H1 (cell line): Measurements from ENCODE around the gene WDR93. TPM values are rescaled to one million over a fixed set of nuclear protein-coding genes. Genes with fewer than 3 reads are reported as not detected.

Source experiments
- GABPA ChIP-seq: IDR thresholded peaks from 2 replicates; pipeline ENCODE4 v1.6.1; 2011; ENCODE audit warnings: mild to moderate bottlenecking, low read length, moderate library complexity, borderline replicate concordance; ENCODE audit not compliant: insufficient read depth
- RAD21 ChIP-seq, 2 experiments: IDR thresholded peaks in 1 of 2; conservative IDR thresholded peaks in 1 of 2; 2 replicates each; pipeline ENCODE4 v1.6.1; 2011; ENCODE audit warnings: low read depth in 2 of 2, low read length in 2 of 2, improper control_type of control experiment in 1 of 2, inconsistent platforms in 1 of 2, mild to moderate bottlenecking in 1 of 2, moderate library complexity in 1 of 2
- SIN3A ChIP-seq, 2 experiments: IDR thresholded peaks in 1 of 2; conservative IDR thresholded peaks in 1 of 2; 2 replicates each; pipeline ENCODE4 v1.6.1; 2011 to 2012; ENCODE audit warnings: low read length in 2 of 2, improper control_type of control experiment in 1 of 2, low read depth in 1 of 2, mild to moderate bottlenecking in 1 of 2
- TBP ChIP-seq: IDR thresholded peaks from 2 replicates; pipeline ENCODE4 v1.6.1; 2011; ENCODE audit warnings: low read depth, low read length, improper control_type of control experiment
- polyA plus RNA-seq, 7 experiments: library from polyadenylated mRNA; depleted of rRNA in 3 of 7; stranded (reverse) in 5 of 7; unstranded in 2 of 7; fragments of >200 nt in 5 of 7; fragments of 200-250 nt in 2 of 7; gene quantifications; 1 replicate in 5 of 7; 2 replicates in 1 of 7; 4 replicates in 1 of 7; pipeline versions ENCODE4 v1.2.1 to v1.2.3, GENCODE V29; 2011 to 2013; ENCODE audit warnings: missing spikeins in 2 of 7, mixed read lengths in 2 of 7
- total RNA-seq: library from RNA; stranded (reverse); fragmentation: NEBNext Ultra II Directional; extraction: Animal tissue kit (Norgen Biotek cat#: 25700); gene quantifications from 2 replicates; pipeline ENCODE4 v1.2.1, GENCODE V29; 2021
- TF ChIP-seq, protein P1 (sequence below): fragments of 300-600 bp; sonication (generic); IDR thresholded peaks from 2 replicates; pipeline ENCODE4 v1.7.1; 2012; ENCODE audit warnings: low read length, moderate library complexity, mild to moderate bottlenecking, inconsistent platforms; ENCODE audit not compliant: insufficient replicate concordance
- TF ChIP-seq, protein P2 (sequence below), 3 experiments: IDR thresholded peaks; 1 replicate in 2 of 3; 2 replicates in 1 of 3; pipeline versions ENCODE4 v1.5.1 to v1.6.1; 2011; ENCODE audit warnings: low read length in 3 of 3, mild to moderate bottlenecking in 3 of 3, inconsistent platforms in 2 of 3, low read depth in 1 of 3, moderate library complexity in 1 of 3; ENCODE audit not compliant: insufficient read depth in 1 of 3; ENCODE audit errors: control extremely low read depth in 1 of 3

Gene WDR93
- total and polyA plus RNA-seq, 2 of the 8 experiments (the other 6 are each of a cell fraction or from before 2014, with no cell fraction given) = 0.03 TPM; not detected in 1

DNA sequence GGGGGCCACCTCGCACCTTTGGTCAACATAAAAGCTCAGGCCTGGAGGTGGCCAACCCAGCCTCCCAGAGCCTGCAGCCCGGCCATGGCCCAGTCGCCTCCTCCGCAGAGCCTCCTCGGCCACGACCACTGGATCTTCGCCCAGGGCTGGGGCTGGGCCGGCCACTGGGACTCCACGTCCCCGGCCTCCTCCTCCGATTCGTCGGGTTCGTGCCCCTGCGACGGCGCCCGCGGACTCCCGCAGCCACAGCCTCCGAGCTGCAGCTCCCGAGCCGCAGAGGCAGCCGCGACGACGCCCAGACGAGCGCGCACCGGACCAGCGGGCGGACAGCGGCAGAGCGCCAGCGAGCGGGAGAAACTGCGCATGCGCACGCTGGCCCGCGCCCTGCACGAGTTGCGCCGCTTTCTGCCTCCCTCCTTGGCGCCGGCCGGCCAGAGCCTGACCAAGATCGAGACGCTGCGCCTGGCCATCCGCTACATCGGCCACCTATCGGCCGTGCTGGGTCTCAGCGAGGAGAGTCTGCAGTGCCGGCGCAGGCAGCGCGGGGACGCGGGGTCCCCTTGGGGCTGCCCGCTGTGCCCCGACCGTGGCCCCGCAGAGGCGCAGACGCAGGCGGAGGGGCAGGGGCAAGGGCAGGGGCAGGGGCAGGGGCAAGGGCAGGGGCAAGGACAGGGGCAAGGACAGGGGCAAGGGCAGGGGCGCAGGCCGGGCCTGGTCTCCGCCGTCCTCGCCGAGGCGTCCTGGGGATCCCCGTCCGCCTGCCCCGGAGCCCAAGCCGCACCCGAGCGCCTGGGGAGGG lies 85.9 kb downstream of the WDR93 start, which contains the start of gene MESP2 (continued):
- TF ChIP-seq, protein P1, sequence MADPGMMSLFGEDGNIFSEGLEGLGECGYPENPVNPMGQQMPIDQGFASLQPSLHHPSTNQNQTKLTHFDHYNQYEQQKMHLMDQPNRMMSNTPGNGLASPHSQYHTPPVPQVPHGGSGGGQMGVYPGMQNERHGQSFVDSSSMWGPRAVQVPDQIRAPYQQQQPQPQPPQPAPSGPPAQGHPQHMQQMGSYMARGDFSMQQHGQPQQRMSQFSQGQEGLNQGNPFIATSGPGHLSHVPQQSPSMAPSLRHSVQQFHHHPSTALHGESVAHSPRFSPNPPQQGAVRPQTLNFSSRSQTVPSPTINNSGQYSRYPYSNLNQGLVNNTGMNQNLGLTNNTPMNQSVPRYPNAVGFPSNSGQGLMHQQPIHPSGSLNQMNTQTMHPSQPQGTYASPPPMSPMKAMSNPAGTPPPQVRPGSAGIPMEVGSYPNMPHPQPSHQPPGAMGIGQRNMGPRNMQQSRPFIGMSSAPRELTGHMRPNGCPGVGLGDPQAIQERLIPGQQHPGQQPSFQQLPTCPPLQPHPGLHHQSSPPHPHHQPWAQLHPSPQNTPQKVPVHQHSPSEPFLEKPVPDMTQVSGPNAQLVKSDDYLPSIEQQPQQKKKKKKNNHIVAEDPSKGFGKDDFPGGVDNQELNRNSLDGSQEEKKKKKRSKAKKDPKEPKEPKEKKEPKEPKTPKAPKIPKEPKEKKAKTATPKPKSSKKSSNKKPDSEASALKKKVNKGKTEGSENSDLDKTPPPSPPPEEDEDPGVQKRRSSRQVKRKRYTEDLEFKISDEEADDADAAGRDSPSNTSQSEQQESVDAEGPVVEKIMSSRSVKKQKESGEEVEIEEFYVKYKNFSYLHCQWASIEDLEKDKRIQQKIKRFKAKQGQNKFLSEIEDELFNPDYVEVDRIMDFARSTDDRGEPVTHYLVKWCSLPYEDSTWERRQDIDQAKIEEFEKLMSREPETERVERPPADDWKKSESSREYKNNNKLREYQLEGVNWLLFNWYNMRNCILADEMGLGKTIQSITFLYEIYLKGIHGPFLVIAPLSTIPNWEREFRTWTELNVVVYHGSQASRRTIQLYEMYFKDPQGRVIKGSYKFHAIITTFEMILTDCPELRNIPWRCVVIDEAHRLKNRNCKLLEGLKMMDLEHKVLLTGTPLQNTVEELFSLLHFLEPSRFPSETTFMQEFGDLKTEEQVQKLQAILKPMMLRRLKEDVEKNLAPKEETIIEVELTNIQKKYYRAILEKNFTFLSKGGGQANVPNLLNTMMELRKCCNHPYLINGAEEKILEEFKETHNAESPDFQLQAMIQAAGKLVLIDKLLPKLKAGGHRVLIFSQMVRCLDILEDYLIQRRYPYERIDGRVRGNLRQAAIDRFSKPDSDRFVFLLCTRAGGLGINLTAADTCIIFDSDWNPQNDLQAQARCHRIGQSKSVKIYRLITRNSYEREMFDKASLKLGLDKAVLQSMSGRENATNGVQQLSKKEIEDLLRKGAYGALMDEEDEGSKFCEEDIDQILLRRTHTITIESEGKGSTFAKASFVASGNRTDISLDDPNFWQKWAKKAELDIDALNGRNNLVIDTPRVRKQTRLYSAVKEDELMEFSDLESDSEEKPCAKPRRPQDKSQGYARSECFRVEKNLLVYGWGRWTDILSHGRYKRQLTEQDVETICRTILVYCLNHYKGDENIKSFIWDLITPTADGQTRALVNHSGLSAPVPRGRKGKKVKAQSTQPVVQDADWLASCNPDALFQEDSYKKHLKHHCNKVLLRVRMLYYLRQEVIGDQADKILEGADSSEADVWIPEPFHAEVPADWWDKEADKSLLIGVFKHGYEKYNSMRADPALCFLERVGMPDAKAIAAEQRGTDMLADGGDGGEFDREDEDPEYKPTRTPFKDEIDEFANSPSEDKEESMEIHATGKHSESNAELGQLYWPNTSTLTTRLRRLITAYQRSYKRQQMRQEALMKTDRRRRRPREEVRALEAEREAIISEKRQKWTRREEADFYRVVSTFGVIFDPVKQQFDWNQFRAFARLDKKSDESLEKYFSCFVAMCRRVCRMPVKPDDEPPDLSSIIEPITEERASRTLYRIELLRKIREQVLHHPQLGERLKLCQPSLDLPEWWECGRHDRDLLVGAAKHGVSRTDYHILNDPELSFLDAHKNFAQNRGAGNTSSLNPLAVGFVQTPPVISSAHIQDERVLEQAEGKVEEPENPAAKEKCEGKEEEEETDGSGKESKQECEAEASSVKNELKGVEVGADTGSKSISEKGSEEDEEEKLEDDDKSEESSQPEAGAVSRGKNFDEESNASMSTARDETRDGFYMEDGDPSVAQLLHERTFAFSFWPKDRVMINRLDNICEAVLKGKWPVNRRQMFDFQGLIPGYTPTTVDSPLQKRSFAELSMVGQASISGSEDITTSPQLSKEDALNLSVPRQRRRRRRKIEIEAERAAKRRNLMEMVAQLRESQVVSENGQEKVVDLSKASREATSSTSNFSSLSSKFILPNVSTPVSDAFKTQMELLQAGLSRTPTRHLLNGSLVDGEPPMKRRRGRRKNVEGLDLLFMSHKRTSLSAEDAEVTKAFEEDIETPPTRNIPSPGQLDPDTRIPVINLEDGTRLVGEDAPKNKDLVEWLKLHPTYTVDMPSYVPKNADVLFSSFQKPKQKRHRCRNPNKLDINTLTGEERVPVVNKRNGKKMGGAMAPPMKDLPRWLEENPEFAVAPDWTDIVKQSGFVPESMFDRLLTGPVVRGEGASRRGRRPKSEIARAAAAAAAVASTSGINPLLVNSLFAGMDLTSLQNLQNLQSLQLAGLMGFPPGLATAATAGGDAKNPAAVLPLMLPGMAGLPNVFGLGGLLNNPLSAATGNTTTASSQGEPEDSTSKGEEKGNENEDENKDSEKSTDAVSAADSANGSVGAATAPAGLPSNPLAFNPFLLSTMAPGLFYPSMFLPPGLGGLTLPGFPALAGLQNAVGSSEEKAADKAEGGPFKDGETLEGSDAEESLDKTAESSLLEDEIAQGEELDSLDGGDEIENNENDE = no peak
- no peak; the same call in 1 of the 2 replicates for TF ChIP-seq TBP
- TF ChIP-seq RAD21 (IDR thresholded peaks at IDR 0.05 in 1 of 2, conservative IDR thresholded peaks at IDR 0.05 in 1 of 2; ENCODE audit: low read depth in 2 of 2, low read length in 2 of 2) = peak; percentile 41 to 55; a peak in 3 of 4 replicates
- TF ChIP-seq GABPA = peak; percentile 22; the same call in 1 of the 2 replicates
- TF ChIP-seq, protein P2, sequence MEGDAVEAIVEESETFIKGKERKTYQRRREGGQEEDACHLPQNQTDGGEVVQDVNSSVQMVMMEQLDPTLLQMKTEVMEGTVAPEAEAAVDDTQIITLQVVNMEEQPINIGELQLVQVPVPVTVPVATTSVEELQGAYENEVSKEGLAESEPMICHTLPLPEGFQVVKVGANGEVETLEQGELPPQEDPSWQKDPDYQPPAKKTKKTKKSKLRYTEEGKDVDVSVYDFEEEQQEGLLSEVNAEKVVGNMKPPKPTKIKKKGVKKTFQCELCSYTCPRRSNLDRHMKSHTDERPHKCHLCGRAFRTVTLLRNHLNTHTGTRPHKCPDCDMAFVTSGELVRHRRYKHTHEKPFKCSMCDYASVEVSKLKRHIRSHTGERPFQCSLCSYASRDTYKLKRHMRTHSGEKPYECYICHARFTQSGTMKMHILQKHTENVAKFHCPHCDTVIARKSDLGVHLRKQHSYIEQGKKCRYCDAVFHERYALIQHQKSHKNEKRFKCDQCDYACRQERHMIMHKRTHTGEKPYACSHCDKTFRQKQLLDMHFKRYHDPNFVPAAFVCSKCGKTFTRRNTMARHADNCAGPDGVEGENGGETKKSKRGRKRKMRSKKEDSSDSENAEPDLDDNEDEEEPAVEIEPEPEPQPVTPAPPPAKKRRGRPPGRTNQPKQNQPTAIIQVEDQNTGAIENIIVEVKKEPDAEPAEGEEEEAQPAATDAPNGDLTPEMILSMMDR (IDR thresholded peaks at IDR 0.05; ENCODE audit: control extremely low read depth in 1 of 3, insufficient read depth in 1 of 3, low read depth in 1 of 3, low read length in 3 of 3) = peak; percentile 67 to 78 (median 71)
- TF ChIP-seq SIN3A (conservative IDR thresholded peaks at IDR 0.05 in 1 of 2, IDR thresholded peaks at IDR 0.05 in 1 of 2; ENCODE audit: low read depth in 1 of 2, low read length in 2 of 2) = no peak
